HG02798 (cell line): Measurements from ENCODE around the gene IFT25.
"Not testable (repeated sequence)": the region's sequence is repeated elsewhere in the genome, so short reads cannot be mapped to it uniquely, and the experiment has no call there.

Experiments used
- ATAC-seq: cut with Tn5 transposase; IDR thresholded peaks from one replicate; pipeline ENCODE4 v1.9.1; 2021; ENCODE audit warnings: mild to moderate bottlenecking; ENCODE audit not compliant: unreplicated experiment, poor library complexity

The IFT25 gene

GRCh38 chr1:53891678-53892077 lies 53.8 kb downstream of the IFT25 start:
- ATAC-seq: no peak

- ATAC-seq: no peak
These were observed 54.5 kb downstream of the IFT25 start for GRCh38 chr1:53891018-53891417.

DNA sequence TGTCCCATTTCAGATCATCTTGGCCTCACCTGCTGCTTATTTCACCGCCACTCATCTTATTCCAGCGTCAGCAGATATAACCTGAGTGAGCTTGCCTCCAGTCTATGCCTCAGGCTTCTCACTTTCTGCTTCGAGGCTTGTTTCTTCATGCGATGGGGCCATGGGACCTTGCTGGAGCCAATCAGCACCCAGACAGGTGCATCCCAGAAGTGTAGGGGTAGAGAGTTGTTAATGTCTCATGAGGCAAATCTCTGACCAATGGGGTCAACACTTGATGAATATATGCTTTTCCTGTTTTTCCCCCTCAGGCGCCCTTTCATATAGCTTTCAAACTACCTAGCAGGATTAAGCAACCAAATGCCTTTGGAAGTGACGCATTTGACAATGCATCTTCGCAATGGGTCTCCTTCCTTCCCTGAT lies 55.0 kb downstream of the IFT25 start:
- no peak for ATAC-seq

DNA sequence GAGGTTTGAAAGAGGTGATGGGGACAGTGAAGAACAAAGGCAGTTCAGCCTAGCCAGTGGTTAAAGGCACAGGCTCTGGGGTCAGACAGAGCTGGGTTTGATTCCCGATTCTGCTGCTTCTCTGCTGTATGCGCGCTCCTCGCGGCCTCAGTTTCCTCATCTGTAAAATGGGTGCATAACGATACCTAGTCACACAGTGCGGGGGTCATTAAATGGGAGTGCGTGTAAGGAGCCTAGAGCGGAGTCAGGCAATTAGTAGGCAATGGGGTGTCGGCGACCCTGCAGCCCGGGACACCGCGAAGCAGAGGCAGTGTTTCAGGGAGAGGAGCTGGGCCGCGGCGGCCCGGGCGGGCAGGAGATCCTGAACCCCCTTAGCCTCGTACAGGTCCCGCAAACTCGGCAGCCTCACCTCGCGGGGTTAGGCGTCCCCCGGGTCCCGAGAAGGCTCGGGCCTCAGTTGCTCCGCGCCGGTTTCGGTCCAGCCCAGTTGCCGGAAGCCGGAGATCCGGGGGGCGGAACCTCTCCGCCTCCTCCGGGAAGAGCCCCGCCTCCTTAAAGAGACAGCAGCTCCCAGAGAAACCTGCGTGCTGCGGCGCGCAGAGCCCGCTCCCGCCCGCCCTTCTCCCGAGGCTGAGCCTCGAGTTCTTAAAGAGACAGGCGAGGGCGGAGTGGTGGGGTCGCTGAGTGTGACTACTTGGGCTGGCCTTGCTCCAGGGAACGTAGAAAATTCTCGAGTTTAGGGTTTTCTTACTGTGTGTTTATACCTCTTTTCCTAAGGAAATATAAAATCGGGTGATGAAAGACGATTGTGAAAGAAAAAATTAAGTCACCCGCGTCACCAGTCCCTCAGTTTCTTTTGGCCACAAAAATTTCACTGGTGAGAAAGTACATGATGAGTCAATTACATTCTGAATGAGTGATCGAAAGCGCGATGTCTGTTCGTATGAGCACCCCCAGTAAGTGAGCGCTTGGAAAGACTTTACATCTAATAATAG lies 55.9 kb downstream of the IFT25 start, which contains the start of gene YIPF1:
YIPF1 (minus strand) TSS at position 494 of the 995 bp plus-strand sequence. CDS start 860 bp downstream, outside the sequence.
- ATAC-seq: peak; percentile 94

DNA sequence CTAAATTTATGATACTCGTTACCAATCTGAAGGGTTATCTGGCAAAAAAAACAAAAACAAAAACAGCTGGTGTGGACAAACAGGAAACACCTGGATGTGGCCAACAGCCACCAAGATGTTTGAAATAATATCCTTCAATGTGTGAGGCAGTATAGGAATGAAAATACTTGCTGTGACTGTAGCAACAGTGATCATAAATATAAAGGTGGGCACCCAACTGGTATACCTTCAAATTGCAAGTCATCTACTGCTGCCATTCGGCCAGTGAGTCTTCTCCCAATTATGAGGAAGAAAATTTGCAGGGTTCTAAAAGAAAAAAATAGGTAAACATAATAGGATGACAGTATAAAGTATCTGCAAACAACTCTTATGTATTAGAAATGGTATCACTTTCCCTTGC lies 56.8 kb downstream of the IFT25 start:
- no peak for ATAC-seq

GRCh38 chr1:53883600-53883999 lies 61.9 kb downstream of the IFT25 start:
- ATAC-seq: not testable (repeated sequence)

DNA sequence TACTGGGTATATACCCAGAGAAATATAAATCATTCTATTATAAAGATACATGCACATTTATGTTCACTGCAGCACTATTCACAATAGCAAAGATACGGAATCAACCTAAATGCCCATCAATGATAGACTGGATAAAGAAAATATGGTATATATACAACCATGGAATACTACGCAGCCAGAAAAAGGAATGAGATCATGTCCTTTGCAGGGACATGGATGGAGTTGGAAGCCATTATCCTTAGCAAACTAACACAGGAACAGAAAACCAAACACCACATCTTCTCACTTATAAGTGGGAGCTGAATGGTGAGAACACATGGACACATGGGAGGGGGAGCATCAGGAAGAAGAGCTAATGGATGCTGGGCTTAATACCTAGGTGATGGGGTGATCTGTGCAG lies 63.6 kb downstream of the IFT25 start:
- ATAC-seq: not testable (repeated sequence)

- ATAC-seq: no peak
These were observed 66.9 kb downstream of the IFT25 start for GRCh38 chr1:53878492-53879105.

DNA sequence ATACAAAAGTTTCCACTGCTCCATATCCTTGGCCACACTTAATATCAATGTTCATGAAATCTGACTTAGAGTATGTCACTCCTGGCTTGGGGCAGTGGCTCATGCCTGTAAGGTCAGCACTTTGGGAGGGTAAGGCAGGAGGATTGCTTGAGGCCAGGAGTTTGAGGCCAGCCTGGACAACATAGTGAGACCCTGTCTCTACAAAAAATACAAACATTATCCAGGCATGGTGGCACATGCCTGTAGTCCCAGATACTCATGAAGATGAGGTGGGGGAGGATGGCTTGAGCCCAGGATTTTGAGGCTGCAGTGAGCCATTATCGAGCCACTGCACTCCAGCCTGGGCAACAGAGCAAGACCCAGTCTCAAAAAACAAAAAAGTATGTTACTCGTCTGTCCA lies 70.3 kb downstream of the IFT25 start:
- not testable (repeated sequence) for ATAC-seq

DNA sequence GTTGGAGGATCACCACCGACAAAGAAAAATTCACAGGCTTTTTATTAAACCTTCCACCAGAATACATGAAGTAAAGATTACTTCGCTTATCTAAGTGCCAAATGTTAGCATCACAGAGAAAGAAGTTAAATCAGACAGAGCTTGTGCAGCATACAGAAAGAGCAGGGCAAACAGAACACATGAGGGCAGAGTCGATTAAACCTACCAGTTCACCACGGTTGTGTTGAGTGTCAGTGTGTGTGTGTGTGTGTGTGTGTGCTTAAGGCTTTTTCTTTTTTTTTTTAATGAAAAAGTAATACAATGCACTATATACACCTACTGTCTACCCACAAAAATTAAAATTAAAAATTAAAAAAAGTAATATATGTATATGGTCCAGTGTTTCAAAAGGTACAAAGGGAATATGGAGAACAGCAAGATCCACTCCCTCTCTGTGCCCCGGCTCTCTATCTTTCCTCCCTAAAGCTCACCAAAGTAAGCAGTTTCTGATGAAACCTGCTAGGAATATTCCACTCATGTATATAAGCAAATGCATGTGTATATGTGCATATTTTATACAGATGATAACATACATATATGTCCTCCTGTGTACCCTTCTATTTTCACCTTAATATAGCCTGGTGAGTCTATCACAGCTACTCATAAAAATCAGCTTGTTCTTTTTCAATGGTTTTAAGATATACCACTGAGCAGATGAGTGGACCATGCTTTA lies 73.6 kb downstream of the IFT25 start:
- no peak for ATAC-seq
